GM19467 (cell line): ENCODE measurements around the gene BPGM.
A peak's percentile ranks its signal among the peaks of the same experiment; 100 is the strongest.
"Not testable (repeated sequence)": the region's sequence is repeated elsewhere in the genome, so short reads cannot be mapped to it uniquely, and the experiment has no call there.

Experiments
- ATAC-seq: cut with Tn5 transposase; IDR thresholded peaks from one replicate; pipeline ENCODE4 v1.9.1; 2021; ENCODE audit warnings: mild to moderate bottlenecking, moderate library complexity; ENCODE audit not compliant: unreplicated experiment

The BPGM gene

GRCh38 chr7:134662166-134662870 is 15.7 kb downstream of the BPGM start:
- no peak for ATAC-seq

- ATAC-seq, result no peak
Measured at GRCh38 chr7:134662871-134663205, 16.2 kb downstream of the BPGM start.

GRCh38 chr7:134665045-134665444 is 18.4 kb downstream of the BPGM start:
- not testable (repeated sequence) for ATAC-seq

- ATAC-seq, result no peak
Measured at GRCh38 chr7:134667899-134668298, 21.2 kb downstream of the BPGM start.

GRCh38 chr7:134669388-134669787 is 22.7 kb downstream of the BPGM start:
- no peak for ATAC-seq

GRCh38 chr7:134669845-134670373 is 23.3 kb downstream of the BPGM start:
- peak; percentile 68 for ATAC-seq

- no peak for ATAC-seq
Measured at GRCh38 chr7:134671609-134672008, 25.0 kb downstream of the BPGM start.

- no peak for ATAC-seq
Measured at GRCh38 chr7:134674424-134674823, 27.8 kb downstream of the BPGM start.

- no peak for ATAC-seq
Measured at GRCh38 chr7:134676743-134677142, 30.1 kb downstream of the BPGM start.

GRCh38 chr7:134678115-134678514 is 31.5 kb downstream of the BPGM start:
- no peak for ATAC-seq

GRCh38 chr7:134679006-134679405 is 32.4 kb downstream of the BPGM start:
- no peak for ATAC-seq

- ATAC-seq, result no peak
Measured at GRCh38 chr7:134684165-134684564, 37.5 kb downstream of the BPGM start.

GRCh38 chr7:134685250-134685649 is 38.6 kb downstream of the BPGM start:
- no peak for ATAC-seq

- ATAC-seq, result no peak
Measured at GRCh38 chr7:134686786-134687185, 40.1 kb downstream of the BPGM start.

GRCh38 chr7:134689550-134689949 is 42.9 kb downstream of the BPGM start:
- not testable (repeated sequence) for ATAC-seq

GRCh38 chr7:134690016-134690415 is 43.4 kb downstream of the BPGM start:
- ATAC-seq, result no peak

- ATAC-seq, result no peak
Measured at GRCh38 chr7:134690614-134691504, 44.2 kb downstream of the BPGM start.

- ATAC-seq, result no peak
Measured at GRCh38 chr7:134691546-134692343, 45.1 kb downstream of the BPGM start.

- no peak for ATAC-seq
Measured at GRCh38 chr7:134692344-134692705, 45.7 kb downstream of the BPGM start.

- ATAC-seq, result no peak
Measured at GRCh38 chr7:134693256-134693655, 46.6 kb downstream of the BPGM start.

- no peak for ATAC-seq
Measured at GRCh38 chr7:134694299-134694698, 47.6 kb downstream of the BPGM start.
